Lower lobe of right lung (tissue), 2 donors: Measurements from ENCODE around the gene ASCL3. TPM values are rescaled to one million over a fixed set of nuclear protein-coding genes. Genes with fewer than 3 reads are reported as not detected.
A peak's percentile ranks its signal among the peaks of the same experiment; 100 is the strongest.

ENCODE experiments used
- ATAC-seq, 2 donors: fragments of 200-7000 bp; cut with Tn5 transposase; one replicate each; pipeline ENCODE4 v1.9.1; 2020 to 2022; ENCODE audit warnings: mild to moderate bottlenecking in 2 of 2, moderate library complexity in 2 of 2
- DNase-seq: peaks from one replicate; pipeline ENCODE4 v3.0.0-alpha.2; 2020
- H3K27ac ChIP-seq: fragments of 200-600 bp; one replicate; pipeline ENCODE4 v1.8.0; 2022
- H3K27me3 ChIP-seq: fragments of 200-600 bp; one replicate; pipeline ENCODE4 v1.8.0; 2022; ENCODE audit warnings: low read depth
- H3K36me3 ChIP-seq: fragments of 200-600 bp; one replicate; pipeline ENCODE4 v1.8.0; 2022; ENCODE audit warnings: mild to moderate bottlenecking
- H3K4me1 ChIP-seq: fragments of 200-600 bp; one replicate; pipeline ENCODE4 v1.8.0; 2022
- H3K4me3 ChIP-seq: fragments of 200-600 bp; one replicate; pipeline ENCODE4 v1.8.0; 2022; ENCODE audit warnings: mild to moderate bottlenecking
- H3K9me3 ChIP-seq: fragments of 200-600 bp; one replicate; pipeline ENCODE4 v1.8.0; 2022
- CTCF ChIP-seq: fragments of 200-600 bp; IDR thresholded peaks from one replicate; pipeline ENCODE4 v1.8.0; 2022; ENCODE audit warnings: antibody characterized with exemption, mild to moderate bottlenecking
- intact Hi-C: fragments of 100-400 bp; cut with DNase I; formaldehyde crosslinking; loops from one replicate; pipeline ENCODE4 v1.11.0; 2022
- total RNA-seq: library from RNA; stranded (reverse); fragmentation: NEBNext Ultra II Directional; extraction: Animal tissue kit (Norgen Biotek cat#: 25700); gene quantifications from one replicate; pipeline ENCODE4 v1.2.1, GENCODE V29; 2021
- donor health status: DM: no; HTN: yes; CAD: no; lungs with severe emphysema.

The ASCL3 gene
- total RNA-seq, 1 donor from 2014 or later = not detected

GRCh38 chr11:8967184-8967583 lies 24.4 kb upstream of the ASCL3 start:
- Histone ChIP-seq H3K36me3 (no peaks in the 10 kb centered on the region), H3K9me3 (no peaks in the 10 kb centered on the region), H3K4me1 (peaks cover 23% of the 10 kb centered on the region), H3K27me3 (no peaks in the 10 kb centered on the region), H3K27ac (no peak overlapping the region), H3K4me3 (no peak overlapping the region)
- DNase-seq (no peak), ATAC-seq (no peak)
- no peak for TF ChIP-seq CTCF
- intact Hi-C loops = no loop called here

DNA sequence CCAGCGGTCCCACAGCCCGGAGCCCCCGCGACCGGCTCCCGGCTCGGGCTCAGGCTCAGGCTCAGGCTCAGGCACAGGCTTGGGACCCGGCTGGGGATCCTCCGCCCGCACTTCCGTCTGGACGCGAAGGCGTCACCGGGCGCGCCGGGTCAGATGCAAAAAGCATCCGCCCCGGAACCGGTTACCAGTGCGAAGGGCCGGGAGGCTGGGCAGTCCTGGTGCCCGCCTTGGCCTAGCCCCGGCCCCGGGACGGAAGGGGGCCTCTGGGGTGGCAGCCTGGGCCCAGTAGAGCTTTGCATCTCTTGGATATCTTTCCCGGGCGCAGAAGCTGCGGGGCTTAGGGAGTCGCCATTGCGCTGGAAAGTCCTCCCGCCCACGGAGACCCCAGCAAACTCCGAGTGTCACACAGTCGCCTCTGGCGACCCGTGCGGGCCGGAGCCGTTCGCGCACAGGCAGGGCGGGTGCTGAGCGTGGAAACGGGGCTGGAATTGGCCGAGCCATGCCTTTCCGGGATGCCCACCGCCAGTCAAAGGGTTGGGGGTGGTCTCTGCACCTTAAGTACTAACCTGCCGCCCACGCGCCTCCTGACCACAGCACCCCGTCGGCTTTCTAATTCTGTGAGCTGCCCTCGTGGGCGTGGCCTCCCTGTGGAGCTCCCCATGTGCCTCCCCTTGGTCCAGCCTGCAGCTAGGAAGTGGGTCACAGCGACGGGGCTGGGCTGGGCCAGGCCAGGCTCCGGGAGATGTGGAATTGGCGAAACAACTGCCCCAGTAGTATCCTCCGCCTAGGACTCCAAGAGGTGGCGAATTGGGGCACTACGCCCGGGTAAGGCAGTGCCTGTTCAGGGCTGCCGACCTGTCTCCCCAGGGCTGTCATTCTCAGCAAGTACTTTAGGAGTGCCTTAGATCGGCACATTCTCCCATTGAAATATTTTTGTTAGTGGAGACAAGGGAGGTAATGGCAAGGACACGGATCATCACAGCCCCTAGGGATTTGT lies 21.8 kb upstream of the ASCL3 start, which contains the start of gene TMEM9B:
Gene TMEM9B (minus strand): TSS at position 119 of the 997 bp plus-strand sequence. CDS start 129 bp downstream, outside the sequence.
- ATAC-seq (peak; percentile 97), DNase-seq (peak; percentile 96)
- TF ChIP-seq CTCF = no peak
- H3K4me3 ChIP-seq = peak within 1 kb of the TSS; percentile 80
- H3K9me3 ChIP-seq = no peaks in the 10 kb centered on the region
- peaks cover 7% of the 10 kb centered on the region for H3K36me3 ChIP-seq
- H3K27me3 ChIP-seq = no peaks in the 10 kb centered on the region
- intact Hi-C loops = no loop called here
- peak within 1 kb of the TSS; percentile 97 for H3K27ac ChIP-seq
- peaks cover 29% of the 10 kb centered on the region for H3K4me1 ChIP-seq

DNA sequence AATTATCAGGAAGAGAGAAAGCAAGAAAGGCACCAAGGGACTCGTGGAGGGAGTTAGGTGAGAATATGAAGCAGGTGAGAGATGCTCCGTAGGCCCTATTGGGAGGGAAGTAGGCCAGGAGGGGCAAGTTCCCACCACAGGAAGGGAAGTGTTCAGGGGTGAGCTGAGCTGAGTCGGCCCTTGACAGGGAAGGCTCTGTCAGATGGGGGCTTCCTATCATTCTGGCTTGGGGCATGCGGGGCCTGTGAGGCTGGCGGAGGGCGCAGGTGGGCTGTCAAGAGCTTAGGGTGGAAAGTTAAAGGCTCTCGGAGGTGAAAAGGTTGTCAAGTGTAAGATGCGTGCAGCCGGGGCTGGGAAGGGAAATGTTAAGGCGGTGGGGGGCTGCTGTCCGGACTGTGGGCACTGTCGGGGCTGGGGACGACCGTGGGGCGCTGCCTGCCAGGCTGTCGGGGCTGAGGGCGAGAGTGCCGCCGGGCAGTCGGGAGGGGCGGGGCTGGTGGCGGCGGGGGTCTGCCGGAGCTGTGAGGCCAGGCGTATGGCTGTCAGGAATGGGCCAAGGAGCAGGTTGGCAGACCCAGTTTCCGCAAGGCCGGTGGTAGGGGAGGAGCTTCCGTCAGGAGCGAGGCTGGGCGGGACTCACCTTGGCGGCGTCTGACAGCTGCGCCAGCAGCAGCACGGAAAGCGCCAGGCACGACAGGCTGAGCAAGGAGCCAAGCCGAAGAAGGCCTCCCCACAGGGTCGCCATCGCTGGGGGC lies 20.9 kb upstream of the ASCL3 start:
- peaks cover 7% of the 10 kb centered on the region for H3K36me3 ChIP-seq
- peak; percentile 92 for DNase-seq
- intact Hi-C loops = no loop called here
- TF ChIP-seq CTCF = no peak
- H3K9me3 ChIP-seq = no peaks in the 10 kb centered on the region
- peak overlapping the region; percentile 97 for H3K27ac ChIP-seq
- peak; percentile 88 to 91 for ATAC-seq
- H3K4me1 ChIP-seq = peaks cover 37% of the 10 kb centered on the region
- peak overlapping the region; percentile 80 for H3K4me3 ChIP-seq
- H3K27me3 ChIP-seq = no peaks in the 10 kb centered on the region

- Histone ChIP-seq H3K4me1 (peaks cover 39% of the 10 kb centered on the region), H3K9me3 (no peaks in the 10 kb centered on the region), H3K36me3 (peaks cover 7% of the 10 kb centered on the region), H3K27me3 (no peaks in the 10 kb centered on the region), H3K4me3 (peak overlapping the region; percentile 80), H3K27ac (no peak overlapping the region)
- ATAC-seq = no peak
- intact Hi-C loops = no loop called here
- no peak for TF ChIP-seq CTCF
- DNase-seq = no peak
These were observed 20.0 kb upstream of the ASCL3 start for GRCh38 chr11:8962841-8963240.

DNA sequence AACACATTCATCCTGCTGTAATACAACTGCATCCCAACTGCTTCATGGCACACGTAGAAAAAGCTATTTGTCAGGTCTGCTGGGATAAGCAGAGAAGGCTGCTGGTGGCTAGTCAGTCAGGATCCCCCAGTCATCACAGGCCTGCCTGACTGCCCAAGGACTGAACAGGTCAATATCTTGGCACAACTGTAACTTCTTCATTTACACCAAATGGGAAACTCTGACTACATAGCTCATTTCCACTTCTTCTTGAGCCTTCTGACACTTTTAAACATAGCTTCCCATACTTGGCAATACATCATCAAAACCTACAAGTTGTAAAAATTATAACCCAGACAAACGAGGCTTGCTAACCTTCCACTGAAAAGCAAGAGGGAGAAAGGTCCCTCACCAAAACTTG lies 18.6 kb upstream of the ASCL3 start:
- TF ChIP-seq CTCF = no peak
- Histone ChIP-seq H3K27me3 (no peaks in the 10 kb centered on the region), H3K4me3 (no peak overlapping the region), H3K36me3 (peaks cover 17% of the 10 kb centered on the region), H3K4me1 (peaks cover 39% of the 10 kb centered on the region), H3K9me3 (no peaks in the 10 kb centered on the region), H3K27ac (no peak overlapping the region)
- no peak for ATAC-seq
- no peak for DNase-seq
- intact Hi-C loops = no loop called here
